ENCODE results near the gene SFXN2. TPM values are rescaled to one million over a fixed set of nuclear protein-coding genes. Genes with fewer than 3 reads are reported as not detected.
"Not testable (repeated sequence)": the region's sequence is repeated elsewhere in the genome, so short reads cannot be mapped to it uniquely, and the experiment has no call there.

The SFXN2 gene
- total RNA-seq (2022): 7.2 and 12.9 TPM in 2 replicates
- percentile 63 among the genes with signal in this experiment for Bru-seq, nascent RNA
- BruChase-seq, experiment 1, labeled RNA remaining after a 6-hour chase: percentile 50 among the genes with signal in this experiment
- BruChase-seq, experiment 2, labeled RNA remaining after a 2-hour chase: percentile 56 among the genes with signal in this experiment
- long read RNA-seq, full-length matches to known transcripts: 11 of 19 reads
- long read RNA-seq, partial matches to known transcripts: 1 of 19 reads
- long read RNA-seq, other reads (novel, unspliced or antisense): 7 of 19 reads

DNA sequence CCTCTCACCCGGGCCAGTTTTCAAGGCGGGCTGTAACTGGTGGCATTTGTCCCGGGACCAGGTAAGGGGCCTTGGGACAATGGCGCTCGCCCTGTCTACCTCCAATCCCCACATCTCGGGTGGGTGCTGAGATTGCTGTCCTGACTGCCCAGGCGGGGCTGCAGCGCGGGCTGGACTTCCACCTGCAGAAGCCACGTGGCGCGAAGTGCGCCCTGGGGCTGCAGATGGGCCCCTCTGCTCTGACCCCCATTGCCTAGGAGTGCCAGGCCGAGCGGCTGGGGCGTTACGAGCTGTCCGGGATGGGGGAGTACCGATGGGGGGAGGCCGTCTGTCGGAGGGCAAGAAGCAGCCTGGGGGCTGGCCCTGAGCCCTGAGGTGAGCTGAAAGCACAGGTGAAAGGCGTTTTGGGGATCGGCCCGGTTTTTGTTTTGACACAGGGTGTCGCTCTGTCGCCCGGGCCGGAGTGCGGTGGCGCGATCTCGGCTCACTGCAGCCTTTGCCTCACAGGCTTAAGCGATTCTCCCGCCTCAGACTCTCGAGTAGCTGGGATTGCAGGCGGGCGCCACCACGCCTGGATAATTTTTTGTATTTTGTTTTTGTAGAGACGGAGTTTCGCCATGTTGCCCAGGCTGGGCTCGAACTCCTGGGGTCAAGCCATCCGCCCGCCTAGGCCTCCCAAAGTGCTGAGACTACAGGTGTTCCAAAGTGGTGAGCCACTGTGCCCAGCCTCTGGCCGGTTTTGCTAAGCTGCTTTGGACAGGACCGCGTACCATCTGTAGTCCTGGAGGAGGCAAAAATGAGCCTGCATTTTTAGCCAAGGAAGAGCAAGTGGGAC, at the start of gene SFXN2:
TSS of gene SFXN2 (plus strand) at position 16 of the 835 bp plus-strand sequence. CDS start 12,001 bp downstream, outside the sequence.
- intact Hi-C loops (cut with micrococcal nuclease): loop anchor here (1.0 to 5.0 kb wide), 2 partner anchors 28 to 38 kb away; partner anchors contain the start of gene WBP1L
- TF ChIP-seq, protein P1, sequence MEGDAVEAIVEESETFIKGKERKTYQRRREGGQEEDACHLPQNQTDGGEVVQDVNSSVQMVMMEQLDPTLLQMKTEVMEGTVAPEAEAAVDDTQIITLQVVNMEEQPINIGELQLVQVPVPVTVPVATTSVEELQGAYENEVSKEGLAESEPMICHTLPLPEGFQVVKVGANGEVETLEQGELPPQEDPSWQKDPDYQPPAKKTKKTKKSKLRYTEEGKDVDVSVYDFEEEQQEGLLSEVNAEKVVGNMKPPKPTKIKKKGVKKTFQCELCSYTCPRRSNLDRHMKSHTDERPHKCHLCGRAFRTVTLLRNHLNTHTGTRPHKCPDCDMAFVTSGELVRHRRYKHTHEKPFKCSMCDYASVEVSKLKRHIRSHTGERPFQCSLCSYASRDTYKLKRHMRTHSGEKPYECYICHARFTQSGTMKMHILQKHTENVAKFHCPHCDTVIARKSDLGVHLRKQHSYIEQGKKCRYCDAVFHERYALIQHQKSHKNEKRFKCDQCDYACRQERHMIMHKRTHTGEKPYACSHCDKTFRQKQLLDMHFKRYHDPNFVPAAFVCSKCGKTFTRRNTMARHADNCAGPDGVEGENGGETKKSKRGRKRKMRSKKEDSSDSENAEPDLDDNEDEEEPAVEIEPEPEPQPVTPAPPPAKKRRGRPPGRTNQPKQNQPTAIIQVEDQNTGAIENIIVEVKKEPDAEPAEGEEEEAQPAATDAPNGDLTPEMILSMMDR (IDR thresholded peaks at IDR 0.05; ENCODE audit: unreplicated experiment): no peak
- peaks cover 19% of the 10 kb centered on the region for H3K36me3 Mint-ChIP-seq (ENCODE audit: insufficient read depth, unreplicated experiment)
- POLR2A ChIA-PET: interaction anchor here (0.6 to 5.3 kb wide), 32 partner anchors 9 to 1624 kb away, joined by 3 to 115 read pairs (median 4); partner anchors contain the start of genes ACTR1A, CNNM2, SUFU and TRIM8
- H3K9me3 Mint-ChIP-seq (ENCODE audit: unreplicated experiment): no peaks in the 10 kb centered on the region
- H3K4me1 Mint-ChIP-seq (ENCODE audit: insufficient read depth, unreplicated experiment): peaks cover 30% of the 10 kb centered on the region
- peak within 1 kb of the TSS; percentile 92 for H3K27ac Mint-ChIP-seq (ENCODE audit: low read depth, unreplicated experiment)
- CTCF ChIA-PET: interaction anchor here (0.6 to 2.8 kb wide), 8 partner anchors 22 to 187 kb away, joined by 3 to 8 read pairs (median 4); partner anchors contain the start of gene TRIM8
- no peaks in the 10 kb centered on the region for H3K27me3 Mint-ChIP-seq (ENCODE audit: insufficient read depth, unreplicated experiment)
- TSS peak; percentile 49 for BruUV-seq (replicated peaks)
- DNase-seq (ENCODE audit: unreplicated experiment): no peak
- peak within 1 kb of the TSS; percentile 97 for H3K4me3 Mint-ChIP-seq (ENCODE audit: unreplicated experiment)

GRCh38 chr10:102665904-102666509, 48.4 kb upstream of the SFXN2 start:
- H3K36me3 Mint-ChIP-seq (ENCODE audit: insufficient read depth, unreplicated experiment): no peaks in the 10 kb centered on the region
- POLR2A ChIA-PET: interaction anchor here (0.8 to 0.9 kb wide), 2 partner anchors 9 to 47 kb away, joined by 3 read pairs; no protein-coding TSS in a partner anchor
- TF ChIP-seq, protein P1 (IDR thresholded peaks at IDR 0.05; ENCODE audit: unreplicated experiment): no peak
- no peak overlapping the region for H3K4me3 Mint-ChIP-seq (ENCODE audit: unreplicated experiment)
- no peaks in the 10 kb centered on the region for H3K9me3 Mint-ChIP-seq (ENCODE audit: unreplicated experiment)
- BruUV-seq (replicated peaks): no TSS peak
- no peak overlapping the region for H3K27ac Mint-ChIP-seq (ENCODE audit: low read depth, unreplicated experiment)
- peaks cover 10% of the 10 kb centered on the region for H3K4me1 Mint-ChIP-seq (ENCODE audit: insufficient read depth, unreplicated experiment)
- no peak for DNase-seq (ENCODE audit: unreplicated experiment)
- CTCF ChIA-PET: interaction anchor here (0.7 to 1.0 kb wide), 3 partner anchors 13 to 175 kb away, joined by 3 to 4 read pairs (median 3); no protein-coding TSS in a partner anchor
- H3K27me3 Mint-ChIP-seq (ENCODE audit: insufficient read depth, unreplicated experiment): no peaks in the 10 kb centered on the region
- intact Hi-C loops (cut with micrococcal nuclease): no loop called here

GRCh38 chr10:102667411-102667810, 47.0 kb upstream of the SFXN2 start:
- H3K27me3 Mint-ChIP-seq (ENCODE audit: insufficient read depth, unreplicated experiment); H3K36me3 Mint-ChIP-seq (ENCODE audit: insufficient read depth, unreplicated experiment); H3K9me3 Mint-ChIP-seq (ENCODE audit: unreplicated experiment); DNase-seq (ENCODE audit: unreplicated experiment); POLR2A ChIA-PET; intact Hi-C loops (cut with micrococcal nuclease); BruUV-seq (replicated peaks); H3K4me3 Mint-ChIP-seq (ENCODE audit: unreplicated experiment): not testable (repeated sequence)
- Mint-ChIP-seq H3K27ac (ENCODE audit: low read depth, unreplicated experiment) (peak overlapping the region; percentile 57), H3K4me1 (ENCODE audit: insufficient read depth, unreplicated experiment) (peaks cover 10% of the 10 kb centered on the region)
- CTCF ChIA-PET: interaction anchor here (0.6 kb wide), 1 partner anchor 27 kb away, joined by 3 read pairs; no protein-coding TSS in a partner anchor

DNA sequence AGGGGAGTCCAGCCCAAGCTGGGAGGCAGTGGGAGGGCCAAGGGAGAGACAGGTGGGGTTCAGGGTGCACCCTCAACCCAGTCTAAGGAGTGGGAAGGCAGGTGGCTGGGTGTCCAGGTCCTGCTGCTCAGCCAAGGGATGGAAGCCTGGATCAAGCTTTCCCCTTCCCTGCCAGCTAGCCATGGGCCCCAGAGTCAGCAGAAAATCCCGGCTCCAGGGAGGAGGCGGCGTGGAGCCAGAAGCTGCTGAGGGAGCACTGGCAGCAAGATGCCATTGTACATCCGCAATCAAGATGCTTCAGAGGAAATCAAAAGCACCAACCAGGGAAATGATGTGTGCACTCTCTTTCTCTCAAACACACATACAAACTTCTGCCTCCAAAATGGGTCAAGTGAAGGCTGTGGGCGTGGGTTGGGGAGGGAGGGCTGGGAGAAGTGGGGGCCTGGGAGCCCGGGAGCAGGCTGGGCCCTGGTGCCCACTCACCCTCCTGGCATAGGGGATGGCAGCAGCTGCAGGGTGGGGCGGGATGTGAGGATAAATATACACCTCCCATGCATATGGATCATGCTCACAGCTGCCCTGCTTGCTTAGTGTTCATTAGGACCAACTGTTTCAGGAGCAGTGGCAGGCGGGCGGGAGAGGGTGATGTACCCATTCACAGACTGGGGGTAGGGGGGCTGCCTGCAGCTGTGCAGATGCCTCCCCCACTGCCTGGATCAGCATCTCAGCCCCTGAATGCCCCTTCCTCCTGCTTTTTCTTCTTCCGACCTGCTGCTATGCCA, 45.9 kb upstream of the SFXN2 start:
- ChIA-PET CTCF (interaction anchor here (0.9 to 2.3 kb wide), 2 partner anchors 11 to 51 kb away, joined by 3 to 14 read pairs; no protein-coding TSS in a partner anchor), POLR2A (interaction anchor here (0.7 to 1.3 kb wide), 3 partner anchors 27 to 289 kb away, joined by 3 to 8 read pairs (median 3); no protein-coding TSS in a partner anchor)
- Mint-ChIP-seq H3K4me3 (ENCODE audit: unreplicated experiment) (no peak overlapping the region), H3K36me3 (ENCODE audit: insufficient read depth, unreplicated experiment) (no peaks in the 10 kb centered on the region), H3K27ac (ENCODE audit: low read depth, unreplicated experiment) (peak overlapping the region; percentile 57), H3K4me1 (ENCODE audit: insufficient read depth, unreplicated experiment) (peaks cover 11% of the 10 kb centered on the region), H3K27me3 (ENCODE audit: insufficient read depth, unreplicated experiment) (no peaks in the 10 kb centered on the region), H3K9me3 (ENCODE audit: unreplicated experiment) (no peaks in the 10 kb centered on the region)
- no TSS peak for BruUV-seq (replicated peaks)
- DNase-seq (ENCODE audit: unreplicated experiment): no peak
- intact Hi-C loops (cut with micrococcal nuclease): no loop called here
- TF ChIP-seq, protein P1 (IDR thresholded peaks at IDR 0.05; ENCODE audit: unreplicated experiment): no peak
